ENCODE results near the gene OR5K3.

Gene OR5K3

GRCh38 chr3:98434412-98434811 is 43.9 kb downstream of the OR5K3 start:
- DNase-seq, result no peak

- DNase-seq, result no peak
These were observed 49.8 kb downstream of the OR5K3 start for GRCh38 chr3:98440283-98440682.

Data from stimulated activated CD4-positive, alpha-beta T cell treated with anti-CD3 and anti-CD28 coated beads, Interleukin-15, amount 100 ng/mL, for 24 hours (primary cell).